Activated CD4-positive, CD25-positive, alpha-beta regulatory T cell (primary cell): ENCODE results near the gene F12.
"Not testable (repeated sequence)": the region's sequence is repeated elsewhere in the genome, so short reads cannot be mapped to it uniquely, and the experiment has no call there.

Experiments
- DNase-seq, 4 experiments: peaks; one replicate each; lab custom pipeline; 2025; lab: John Stamatoyannopoulos, UW

The F12 gene

DNA sequence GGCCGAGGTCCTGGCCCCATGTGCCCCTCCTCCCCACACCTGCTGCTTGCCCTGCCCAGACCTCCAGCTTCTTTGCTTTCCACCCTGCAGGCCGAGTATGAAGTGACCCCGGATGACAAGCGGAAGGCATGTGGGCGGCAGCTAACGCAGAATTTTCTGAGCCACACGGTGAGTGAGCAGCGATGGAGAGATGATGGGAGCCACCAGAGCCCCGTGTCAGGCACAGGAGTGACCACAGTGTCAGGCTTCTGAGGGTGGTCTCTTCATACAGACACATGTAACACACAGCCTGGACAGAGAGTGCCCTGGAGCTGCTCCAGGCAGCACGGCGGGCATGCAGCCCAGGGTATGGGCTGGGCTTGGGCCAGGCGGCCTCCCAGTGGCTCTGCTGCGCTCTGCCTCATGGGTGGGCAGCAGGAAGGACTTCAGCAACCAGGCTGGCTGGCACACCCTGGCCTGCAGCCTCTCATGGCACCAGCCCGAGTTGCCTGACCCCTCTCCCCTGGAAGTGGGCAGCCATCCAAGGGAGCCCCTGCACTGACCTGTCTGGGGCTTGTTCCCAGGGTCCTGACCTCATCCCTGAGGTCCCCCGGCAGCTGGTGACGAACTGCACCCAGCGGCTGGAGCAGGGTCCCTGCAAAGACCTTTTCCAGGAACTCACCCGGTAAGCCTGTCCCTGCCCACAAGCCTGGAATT, 22.9 kb upstream of the F12 start:
- DNase-seq: no peak

GRCh38 chr5:177431317-177432142, 22.2 kb upstream of the F12 start:
- peak in 3 of 4 experiments; percentile 33 to 60 (median 59) for DNase-seq

GRCh38 chr5:177430972-177431316, 21.6 kb upstream of the F12 start:
- no peak for DNase-seq

GRCh38 chr5:177430140-177430951, 21.0 kb upstream of the F12 start:
- DNase-seq: no peak

DNA sequence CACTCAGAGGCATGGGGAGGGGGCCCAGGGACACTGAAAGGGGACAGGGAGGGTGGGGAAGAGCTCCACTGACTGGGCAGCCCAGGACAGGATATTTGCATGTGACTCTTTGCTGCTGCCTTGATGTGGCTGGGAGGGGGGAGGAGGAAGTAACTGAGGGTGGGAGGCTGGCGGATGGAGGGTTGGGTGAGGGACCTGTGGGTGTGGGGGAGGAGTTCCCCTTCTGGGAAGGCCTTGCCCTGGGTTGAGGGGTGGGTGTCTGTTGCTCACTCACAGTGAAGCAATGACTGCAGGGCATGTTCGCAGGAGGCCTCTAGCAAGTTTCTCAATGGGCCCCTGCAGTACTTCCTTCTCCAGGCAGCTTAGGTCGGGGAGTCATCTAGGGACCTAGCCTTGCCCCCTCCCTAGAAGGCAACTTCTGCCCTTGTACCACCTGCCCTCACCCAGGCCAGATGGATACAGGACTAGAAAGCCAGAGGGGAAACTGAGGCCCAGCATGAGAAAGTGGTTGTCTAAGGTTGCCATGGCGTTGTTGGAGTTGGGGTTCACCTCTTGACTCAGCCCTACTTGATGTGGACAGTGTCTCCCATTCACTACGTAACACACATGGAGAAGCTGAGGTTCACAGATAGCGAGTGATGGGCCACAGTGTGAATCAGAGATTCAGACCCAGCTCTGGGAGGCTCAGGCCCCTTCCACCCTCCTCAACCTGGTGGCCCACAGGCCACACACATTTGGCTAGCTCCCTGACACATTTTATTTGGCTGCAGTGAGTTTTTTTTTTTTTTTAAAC, 20.1 kb upstream of the F12 start:
- DNase-seq: peak; percentile 55 to 76 (median 68)

DNA sequence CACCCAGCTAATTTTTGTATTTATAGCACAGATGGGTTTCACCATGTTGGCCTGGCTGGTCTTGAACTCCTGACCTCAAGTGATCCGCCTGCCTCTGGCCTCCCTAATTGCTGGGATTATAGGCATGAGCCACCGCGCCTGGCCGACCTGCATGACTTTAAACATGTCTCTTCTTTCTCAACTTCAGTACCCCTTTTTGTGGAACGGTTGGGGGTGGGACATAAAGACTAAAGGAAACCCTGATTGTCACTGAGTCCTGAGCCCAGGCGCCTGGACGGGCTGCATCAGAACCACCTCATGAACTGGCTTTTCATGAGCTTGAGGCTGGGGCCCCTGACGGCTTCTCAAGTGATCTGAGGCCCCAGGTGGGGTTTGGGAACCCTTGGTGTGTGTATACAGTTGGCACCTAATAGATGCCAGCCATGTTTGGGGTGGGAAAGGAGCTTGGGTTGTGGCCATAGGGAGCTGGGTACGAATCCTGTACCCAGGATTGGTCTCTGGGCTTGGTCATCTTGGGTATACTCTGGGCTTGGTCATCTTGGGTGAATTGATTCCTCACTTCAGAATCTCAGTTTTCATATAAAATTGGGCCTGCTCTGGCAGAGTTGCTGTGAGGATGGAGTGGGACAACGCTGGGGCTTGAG, 19.3 kb upstream of the F12 start:
- no peak for DNase-seq

- DNase-seq: no peak
Observed at GRCh38 chr5:177427919-177428573, 18.7 kb upstream of the F12 start.

- no peak for DNase-seq
Observed at GRCh38 chr5:177427211-177427822, 18.0 kb upstream of the F12 start.

- peak in 3 of 4 experiments; percentile 41 to 66 (median 56) for DNase-seq
Observed at GRCh38 chr5:177426566-177427210, 17.3 kb upstream of the F12 start, which contains the start of gene GRK6. Gene GRK6 (plus strand): TSS chr5:177426676. CDS start chr5:177426846, 170 bp downstream.

DNA sequence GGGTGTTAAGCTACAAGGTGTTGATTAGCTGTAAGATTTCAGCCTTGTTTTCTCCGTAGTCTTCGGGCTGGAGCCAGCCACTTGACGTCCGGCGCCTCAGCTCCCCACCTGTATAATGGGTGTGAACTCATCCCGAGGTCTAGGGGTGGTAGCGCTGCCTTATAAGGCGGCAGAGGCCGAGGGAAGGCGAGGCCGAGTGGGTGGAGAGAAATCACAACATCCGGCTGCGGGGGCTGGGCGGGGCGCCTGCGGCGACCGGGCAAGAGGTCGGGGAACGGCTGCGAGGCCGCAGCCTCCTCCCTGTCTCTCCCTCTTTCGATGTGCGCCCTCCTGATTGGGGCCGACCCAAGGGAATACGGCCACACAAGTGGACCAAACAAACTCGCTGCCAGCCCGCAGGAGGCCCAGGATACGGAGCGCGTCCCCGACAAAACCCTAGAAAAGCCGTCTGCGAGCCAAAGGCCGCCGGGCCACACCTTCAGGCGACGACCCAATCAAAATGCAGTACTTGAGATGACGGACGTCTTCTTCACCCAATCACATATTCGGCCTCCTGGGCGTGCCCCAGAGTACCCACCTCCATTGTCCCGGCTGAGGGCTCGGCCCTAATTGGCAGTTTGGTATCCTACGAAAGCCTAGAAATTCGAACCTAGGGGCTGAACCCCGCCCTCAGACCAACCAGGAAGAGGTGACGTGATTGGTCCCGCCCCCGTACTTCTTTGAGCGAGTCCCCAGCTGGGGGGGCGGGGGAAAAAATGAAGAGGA, 16.6 kb upstream of the F12 start:
- peak; percentile 98 to 99 (median 98) for DNase-seq

DNA sequence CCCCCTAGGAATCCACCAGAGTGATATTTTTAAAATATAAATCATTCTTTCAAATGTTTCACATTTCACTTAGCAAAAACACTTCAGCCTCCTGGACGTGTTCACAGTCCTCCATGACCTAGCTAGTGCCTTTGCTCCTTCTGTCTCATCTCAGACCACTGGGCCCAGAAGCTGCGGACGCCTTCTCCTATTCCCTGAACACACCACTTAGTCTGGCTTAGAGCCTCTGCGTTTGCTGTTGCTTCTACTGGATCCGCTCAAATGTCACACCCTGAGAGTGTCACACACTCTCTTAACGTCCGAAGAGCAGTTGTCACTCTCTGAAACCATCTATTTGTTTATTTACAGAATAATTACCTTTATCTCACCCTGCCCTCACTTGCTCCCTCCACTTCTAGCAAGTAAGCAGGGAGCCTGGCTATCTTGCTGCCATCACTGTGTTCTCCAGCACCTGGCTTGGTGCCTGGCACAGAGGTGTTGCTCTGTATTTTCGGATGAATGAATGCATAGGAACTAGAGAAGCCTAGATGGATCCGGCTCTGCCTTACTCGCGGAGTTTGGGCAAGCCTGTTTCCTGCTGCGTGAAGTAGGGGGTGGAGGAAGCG, 15.9 kb upstream of the F12 start:
- DNase-seq: no peak

- no peak for DNase-seq
Observed at GRCh38 chr5:177423671-177424070, 14.3 kb upstream of the F12 start.

DNA sequence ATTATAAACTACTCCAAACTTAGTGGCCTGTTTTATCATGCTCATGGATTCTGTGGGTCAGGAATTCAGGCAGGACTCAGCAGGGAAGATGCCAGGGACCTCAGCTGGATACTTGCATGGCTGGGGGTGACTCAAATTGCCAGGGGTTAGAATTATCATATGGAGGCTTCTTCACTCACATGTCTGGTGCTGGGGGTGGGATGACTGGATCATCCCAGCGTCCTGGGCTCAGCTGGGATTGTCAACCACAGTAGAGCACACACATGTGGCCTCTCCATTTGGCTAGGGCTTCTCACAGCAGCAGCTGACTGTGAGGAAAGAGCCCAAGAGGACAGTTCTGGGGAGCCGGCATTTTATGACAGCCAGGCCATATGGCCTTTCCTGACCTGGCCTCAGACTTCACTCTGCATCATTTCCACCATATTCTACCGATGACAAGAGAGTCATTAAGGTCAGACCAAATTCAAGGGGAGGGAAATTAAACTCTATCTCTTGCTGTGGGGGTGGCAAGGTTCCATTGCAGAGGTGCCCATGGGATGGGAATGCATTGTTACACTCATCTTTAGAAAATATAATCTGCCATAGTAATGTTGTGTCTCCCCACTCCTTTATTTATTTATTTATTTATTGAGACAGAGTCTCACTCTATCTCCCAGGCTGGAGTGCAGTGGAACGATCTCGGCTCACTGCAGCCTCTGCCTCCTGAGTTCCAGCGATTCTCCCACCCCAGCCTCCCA, 11.9 kb upstream of the F12 start:
- DNase-seq: no peak

GRCh38 chr5:177420472-177420871, 11.1 kb upstream of the F12 start:
- DNase-seq: not testable (repeated sequence)

DNA sequence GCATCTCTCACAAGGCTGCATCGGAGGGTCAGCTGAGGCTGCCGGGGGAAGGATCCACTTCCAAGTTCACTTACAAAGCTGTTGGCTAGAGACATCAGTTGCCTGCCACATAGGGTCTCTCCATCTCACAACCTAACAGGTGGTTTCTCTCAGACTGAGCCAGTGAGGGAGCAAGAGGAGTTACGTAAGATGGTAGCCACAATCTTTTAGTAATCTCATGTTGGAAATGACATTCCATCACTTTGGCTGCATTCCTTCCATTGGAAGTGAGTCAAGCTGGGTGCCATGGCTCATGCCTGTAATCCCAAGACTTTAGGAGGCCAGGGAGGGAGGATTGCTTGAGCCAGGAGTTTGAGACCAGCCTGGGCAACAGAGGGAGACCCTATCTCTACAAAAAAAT, 9.7 kb upstream of the F12 start:
- DNase-seq: no peak

- DNase-seq: not testable (repeated sequence)
Observed at GRCh38 chr5:177417081-177417480, 7.7 kb upstream of the F12 start.

DNA sequence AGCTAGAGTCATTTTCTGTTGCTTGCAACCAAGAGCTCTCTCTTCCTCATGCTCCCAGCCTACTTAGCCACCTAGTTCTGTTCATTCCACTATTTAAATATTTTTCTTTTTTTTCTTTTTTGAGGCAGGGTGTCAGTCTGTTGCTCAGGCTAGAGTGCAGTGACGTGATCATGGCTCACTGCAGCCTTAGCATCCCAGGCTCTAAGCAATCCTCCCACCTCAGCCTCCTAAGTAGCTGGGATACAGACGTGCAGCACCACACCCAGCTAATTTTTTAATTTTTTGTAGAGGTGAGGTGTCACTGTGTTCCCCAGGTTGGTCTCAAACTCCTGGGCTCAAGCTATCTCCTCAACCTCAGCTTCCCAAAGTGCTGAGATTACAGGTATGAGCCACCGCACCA, 5.1 kb upstream of the F12 start:
- DNase-seq: no peak
